GM21390 (cell line): Measurements from ENCODE around the gene POTEM.
"Not testable (repeated sequence)": the region's sequence is repeated elsewhere in the genome, so short reads cannot be mapped to it uniquely, and the experiment has no call there.

Experiments used
- ATAC-seq: cut with Tn5 transposase; IDR thresholded peaks from one replicate; pipeline ENCODE4 v1.9.1; 2021; ENCODE audit not compliant: unreplicated experiment

Gene POTEM

DNA sequence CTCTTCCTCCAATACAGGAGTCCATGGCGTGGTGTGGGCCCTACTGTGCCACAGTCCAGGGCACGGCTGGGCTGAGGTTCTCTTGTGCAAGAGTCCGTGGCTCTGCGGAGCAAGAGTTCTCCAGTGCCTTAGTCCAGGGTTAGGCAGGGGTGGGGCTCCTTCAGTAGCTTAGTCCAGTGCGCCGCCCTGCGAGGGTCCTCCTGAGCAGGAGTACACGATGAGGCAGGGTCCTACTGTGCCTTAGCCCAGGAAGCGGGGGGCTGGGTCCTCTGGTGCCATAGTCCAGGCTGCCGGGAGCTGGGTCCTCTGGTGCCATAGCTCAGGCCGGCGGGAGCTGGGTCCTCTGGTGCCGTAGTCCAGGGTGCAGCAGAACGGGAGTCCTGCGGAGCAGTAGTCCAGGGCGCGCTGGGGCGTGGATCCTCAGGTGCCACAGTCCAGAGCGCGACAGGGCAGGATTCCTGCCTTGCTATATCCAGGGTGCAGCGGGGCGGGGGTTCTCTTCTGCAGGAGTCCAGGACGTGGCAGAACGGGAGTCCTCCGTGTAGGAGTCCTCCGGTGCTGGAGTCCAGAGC is 69.7 kb downstream of the POTEM start:
- not testable (repeated sequence) for ATAC-seq

DNA sequence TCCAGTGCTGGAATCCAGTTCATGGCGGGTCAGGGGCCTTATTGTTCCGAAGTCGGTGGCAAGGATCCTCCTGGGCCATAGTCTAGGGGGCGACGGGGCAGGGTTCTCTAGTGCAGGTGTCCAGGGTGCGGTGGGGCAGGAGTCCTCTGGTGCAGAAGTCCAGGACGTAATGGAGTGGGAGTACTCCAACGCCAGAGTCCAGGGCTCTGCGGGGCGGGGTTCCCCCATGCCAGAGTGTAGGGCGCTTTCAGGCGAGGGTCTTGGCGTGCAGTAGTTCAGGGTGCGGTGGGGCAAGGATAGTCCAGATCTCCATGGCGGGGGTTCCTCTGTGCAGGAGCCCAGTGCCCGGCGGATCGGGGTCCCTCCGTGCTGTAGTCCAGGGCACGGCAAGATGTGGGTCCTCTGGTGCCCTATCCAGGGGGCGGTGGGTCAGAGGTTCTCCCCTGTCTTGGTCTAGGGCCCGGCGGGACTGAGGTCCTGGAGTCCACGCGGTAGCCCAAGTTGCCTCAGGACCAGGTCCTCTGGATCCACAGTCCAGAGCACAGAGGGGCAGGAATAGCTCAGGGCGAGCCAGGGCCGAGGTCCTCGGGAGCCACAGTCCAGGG is 70.9 kb downstream of the POTEM start:
- ATAC-seq, result not testable (repeated sequence)

DNA sequence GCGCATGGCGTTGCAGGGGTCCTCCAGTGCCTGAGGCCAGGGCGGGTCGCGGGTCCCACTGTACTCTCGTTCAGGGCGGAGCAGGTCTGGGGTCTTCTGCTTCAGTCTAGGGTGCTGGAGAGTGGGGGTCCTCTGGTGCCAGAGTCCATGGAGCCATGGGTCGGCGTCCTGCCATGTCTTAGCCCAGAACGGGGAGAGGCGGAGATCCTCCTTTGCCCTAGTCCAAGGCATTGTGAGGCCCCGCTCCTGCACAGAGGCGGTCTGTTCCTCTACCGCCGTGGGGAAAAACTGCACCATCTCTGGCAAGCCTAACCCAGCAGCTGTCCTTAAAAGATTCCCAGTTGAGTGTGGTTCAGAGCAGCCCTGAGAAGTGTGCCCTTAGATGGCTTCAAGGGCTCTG is 71.6 kb downstream of the POTEM start:
- not testable (repeated sequence) for ATAC-seq

DNA sequence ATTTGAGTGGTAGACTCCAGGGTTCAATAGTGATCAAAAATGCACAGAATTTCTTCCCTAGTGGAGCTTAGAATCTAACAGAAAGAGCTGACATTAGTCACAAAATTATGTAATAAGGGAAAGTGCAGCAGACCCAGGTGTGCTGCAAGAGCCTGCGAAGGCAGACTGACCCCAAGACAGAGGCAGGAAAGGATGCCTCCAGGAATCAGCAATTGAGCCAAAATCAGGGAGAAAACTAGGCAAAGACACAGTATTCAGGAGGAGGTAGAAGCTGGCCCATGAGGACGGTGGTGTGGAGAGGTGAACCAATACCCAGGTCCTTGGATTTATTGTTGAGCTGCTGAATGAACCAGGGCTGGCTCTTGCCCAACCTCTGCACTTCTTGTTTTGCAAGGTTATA is 76.2 kb downstream of the POTEM start:
- ATAC-seq, result not testable (repeated sequence)
